GM21360 (cell line): ENCODE data around the gene WHAMM.
"Not testable (repeated sequence)": the region's sequence is repeated elsewhere in the genome, so short reads cannot be mapped to it uniquely, and the experiment has no call there.

Source experiments
- ATAC-seq: cut with Tn5 transposase; IDR thresholded peaks from one replicate; pipeline ENCODE4 v1.9.1; 2021; ENCODE audit warnings: mild to moderate bottlenecking, moderate library complexity; ENCODE audit not compliant: unreplicated experiment

WHAMM gene

GRCh38 chr15:82799183-82799841 is 10.1 kb upstream of the WHAMM start:
- no peak for ATAC-seq

GRCh38 chr15:82802497-82802896 is 6.9 kb upstream of the WHAMM start:
- no peak for ATAC-seq

GRCh38 chr15:82803793-82804574 is 5.4 kb upstream of the WHAMM start:
- no peak for ATAC-seq

- no peak for ATAC-seq
Measured at GRCh38 chr15:82804575-82804949, 4.9 kb upstream of the WHAMM start.

GRCh38 chr15:82805994-82806406 is 3.4 kb upstream of the WHAMM start, which contains the start of gene FSD2:
TSS of gene FSD2 (minus strand) at chr15:82806069. CDS start at chr15:82787390, 18,679 bp downstream.
- ATAC-seq, result peak; percentile 56

- no peak for ATAC-seq
Measured at GRCh38 chr15:82807920-82808633, 1.4 kb upstream of the WHAMM start.

- ATAC-seq, result no peak
Measured at GRCh38 chr15:82808634-82809041, 790 bp upstream of the WHAMM start.

GRCh38 chr15:82810061-82810889 is 847 bp downstream of the WHAMM start:
- peak; percentile 12 for ATAC-seq

- ATAC-seq, result no peak
Measured at GRCh38 chr15:82810890-82811426, 1.5 kb downstream of the WHAMM start.

- no peak for ATAC-seq
Measured at GRCh38 chr15:82812994-82813393, 3.6 kb downstream of the WHAMM start.

GRCh38 chr15:82820128-82820527 is 10.7 kb downstream of the WHAMM start:
- ATAC-seq, result no peak

- ATAC-seq, result not testable (repeated sequence)
Measured at GRCh38 chr15:82821396-82821795, 12.0 kb downstream of the WHAMM start.

GRCh38 chr15:82821851-82822250 is 12.4 kb downstream of the WHAMM start:
- not testable (repeated sequence) for ATAC-seq

- no peak for ATAC-seq
Measured at GRCh38 chr15:82823049-82823448, 13.6 kb downstream of the WHAMM start.

- no peak for ATAC-seq
Measured at GRCh38 chr15:82828075-82828474, 18.6 kb downstream of the WHAMM start.

- no peak for ATAC-seq
Measured at GRCh38 chr15:82829234-82829633, 19.8 kb downstream of the WHAMM start.

GRCh38 chr15:82830427-82831173 is 21.2 kb downstream of the WHAMM start:
- ATAC-seq, result no peak

GRCh38 chr15:82831894-82832600 is 22.6 kb downstream of the WHAMM start:
- no peak for ATAC-seq
